Measurements from ENCODE around the gene SSTR5. TPM values are rescaled to one million over a fixed set of nuclear protein-coding genes. Genes with fewer than 3 reads are reported as not detected.

Gene SSTR5
- total RNA-seq, 5 donors from 2014 or later (not counting 1 experiment from before 2014, with no cell fraction given): not detected

DNA sequence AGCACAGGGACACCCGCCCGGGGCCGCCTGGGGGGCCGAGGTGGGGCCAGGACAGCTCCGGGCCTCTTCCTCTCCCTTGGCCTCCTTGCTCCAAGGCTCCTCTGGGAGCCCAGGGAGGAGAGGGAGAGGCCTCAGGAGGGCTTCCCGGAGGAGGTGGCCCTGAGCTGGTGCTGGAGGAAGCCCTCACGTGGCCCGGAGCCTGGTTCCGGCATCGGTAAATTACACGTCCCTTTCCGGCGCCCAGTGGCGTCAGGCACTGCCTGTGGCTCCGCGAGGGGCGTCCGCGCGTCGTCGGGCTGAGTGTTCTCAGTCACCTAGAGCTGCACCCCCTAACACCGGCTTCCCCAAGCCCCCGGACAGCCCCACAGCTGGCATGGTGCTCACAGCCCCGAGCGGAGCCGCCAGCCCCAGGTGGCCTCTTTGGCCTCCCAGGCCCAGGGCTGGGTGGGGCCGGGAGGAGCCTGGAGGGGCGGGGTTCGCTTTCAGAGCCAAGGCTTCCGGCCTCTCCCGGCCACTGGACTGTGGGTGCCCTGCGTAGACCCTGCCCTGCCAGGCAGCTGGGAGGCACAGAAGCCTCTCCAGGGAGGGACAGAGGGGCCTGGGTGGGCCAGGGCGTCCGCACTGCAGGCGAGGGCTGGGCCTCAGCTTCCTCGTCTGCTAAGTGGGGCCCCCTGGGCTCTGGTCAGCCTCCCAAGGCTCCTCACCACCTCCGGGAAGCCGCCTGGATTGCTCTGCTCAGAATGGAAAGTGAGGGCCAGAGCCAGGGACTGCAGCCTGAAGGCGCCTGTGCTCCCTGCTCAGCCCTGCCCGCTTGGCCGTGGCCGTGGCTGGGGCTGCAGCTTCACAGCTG is 27.9 kb upstream of the SSTR5 start:
- H3K27ac Mint-ChIP-seq: no peak overlapping the region
- Histone ChIP-seq H3K36me3 (ENCODE audit: control insufficient read depth in 2 of 2, extremely low read depth in 1 of 2, insufficient read depth in 1 of 2, low read length in 1 of 2) (no peaks in the 10 kb centered on the region), H3K27me3 (replicated peaks in 1 of 2; ENCODE audit: control insufficient read depth in 2 of 2, extremely low read depth in 1 of 2, insufficient read depth in 2 of 2, low read length in 1 of 2) (peaks cover 0 to 35% of the 10 kb centered on the region in 2 experiments), H3K4me1 (ENCODE audit: control insufficient read depth in 1 of 2, extremely low read depth in 1 of 2, insufficient read depth in 2 of 2, low read length in 2 of 2) (peaks cover 0 to 6% of the 10 kb centered on the region in 2 experiments), H3K27ac (ENCODE audit: low read length) (no peak overlapping the region), H3K4me3 (ENCODE audit: control insufficient read depth in 1 of 2, extremely low read depth in 1 of 2, low read length in 1 of 2) (no peak overlapping the region), H3K9me3 (no peaks in the 10 kb centered on the region)
- ChIA-PET CTCF (no interaction called here), POLR2A (no interaction called here)
- H3K4me3 Mint-ChIP-seq: no peak overlapping the region
- peaks cover 0 to 8% (median 0%) of the 10 kb centered on the region in 3 donors for H3K9me3 Mint-ChIP-seq
- H3K36me3 Mint-ChIP-seq: no peaks in the 10 kb centered on the region
- peaks cover 4 to 6% of the 10 kb centered on the region in 2 donors for H3K27me3 Mint-ChIP-seq
- WGBS (ENCODE audit: insufficient coverage): 86% methylated on average over 42 of the region's 43 CpGs
- no peak for DNase-seq
- peaks cover 0 to 3% (median 0%) of the 10 kb centered on the region in 3 donors for H3K4me1 Mint-ChIP-seq
- no peak for ATAC-seq (replicated peaks in 1 of 4)

DNA sequence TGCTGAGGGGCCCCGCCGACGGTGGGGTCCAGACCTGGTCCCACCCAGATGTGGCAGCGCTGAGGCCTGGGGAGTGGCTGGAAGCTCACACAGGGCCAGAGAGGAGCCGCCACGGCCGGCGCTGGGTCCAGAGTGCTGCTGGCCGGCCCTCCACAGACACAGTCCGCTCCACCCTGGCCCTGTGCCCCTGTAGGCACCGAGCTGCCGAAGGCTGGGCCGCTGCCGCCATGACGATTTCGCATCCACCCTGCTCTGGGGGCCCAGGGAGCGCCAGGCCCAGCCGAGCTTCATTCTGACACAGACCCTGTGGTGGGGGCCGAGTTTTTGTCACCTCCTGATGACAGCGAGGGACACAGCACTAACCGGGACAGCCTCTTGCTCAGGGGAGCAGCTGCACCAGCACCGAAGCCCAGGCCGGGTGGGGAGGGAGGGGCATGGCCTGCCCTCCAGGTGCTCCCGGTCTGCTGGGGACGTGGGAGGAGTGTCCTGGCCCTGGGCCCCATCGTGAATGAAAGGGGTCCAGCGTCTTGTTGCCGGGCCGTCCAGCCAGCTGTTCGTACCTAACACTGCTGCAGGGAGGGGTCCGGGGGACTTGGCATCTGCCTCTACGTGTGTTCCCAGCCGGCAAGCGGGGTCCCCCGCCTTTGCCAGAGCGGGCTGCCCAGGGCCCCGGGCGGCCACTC is 27.1 kb upstream of the SSTR5 start:
- no peak overlapping the region for H3K27ac ChIP-seq (ENCODE audit: low read length)
- H3K4me1 Mint-ChIP-seq: peaks cover 0 to 3% (median 0%) of the 10 kb centered on the region in 3 donors
- no peaks in the 10 kb centered on the region for H3K36me3 Mint-ChIP-seq
- DNase-seq (no peak), ATAC-seq (replicated peaks in 1 of 4) (no peak)
- peaks cover 0 to 8% (median 0%) of the 10 kb centered on the region in 3 donors for H3K9me3 Mint-ChIP-seq
- peaks cover 4 to 6% of the 10 kb centered on the region in 2 donors for H3K27me3 Mint-ChIP-seq
- CTCF ChIA-PET: no interaction called here
- peaks cover 0 to 6% of the 10 kb centered on the region in 2 experiments for H3K4me1 ChIP-seq (ENCODE audit: control insufficient read depth in 1 of 2, extremely low read depth in 1 of 2, insufficient read depth in 2 of 2, low read length in 2 of 2)
- peaks cover 0 to 34% of the 10 kb centered on the region in 2 experiments for H3K27me3 ChIP-seq (replicated peaks in 1 of 2; ENCODE audit: control insufficient read depth in 2 of 2, extremely low read depth in 1 of 2, insufficient read depth in 2 of 2, low read length in 1 of 2)
- H3K9me3 ChIP-seq: no peaks in the 10 kb centered on the region
- POLR2A ChIA-PET: no interaction called here
- no peak overlapping the region for H3K4me3 Mint-ChIP-seq
- 72% methylated on average over 30 of the region's 38 CpGs for WGBS (ENCODE audit: insufficient coverage)
- H3K27ac Mint-ChIP-seq: no peak overlapping the region
- H3K36me3 ChIP-seq (ENCODE audit: control insufficient read depth in 2 of 2, extremely low read depth in 1 of 2, insufficient read depth in 1 of 2, low read length in 1 of 2): no peaks in the 10 kb centered on the region
- H3K4me3 ChIP-seq (ENCODE audit: control insufficient read depth in 1 of 2, extremely low read depth in 1 of 2, low read length in 1 of 2): no peak overlapping the region

DNA sequence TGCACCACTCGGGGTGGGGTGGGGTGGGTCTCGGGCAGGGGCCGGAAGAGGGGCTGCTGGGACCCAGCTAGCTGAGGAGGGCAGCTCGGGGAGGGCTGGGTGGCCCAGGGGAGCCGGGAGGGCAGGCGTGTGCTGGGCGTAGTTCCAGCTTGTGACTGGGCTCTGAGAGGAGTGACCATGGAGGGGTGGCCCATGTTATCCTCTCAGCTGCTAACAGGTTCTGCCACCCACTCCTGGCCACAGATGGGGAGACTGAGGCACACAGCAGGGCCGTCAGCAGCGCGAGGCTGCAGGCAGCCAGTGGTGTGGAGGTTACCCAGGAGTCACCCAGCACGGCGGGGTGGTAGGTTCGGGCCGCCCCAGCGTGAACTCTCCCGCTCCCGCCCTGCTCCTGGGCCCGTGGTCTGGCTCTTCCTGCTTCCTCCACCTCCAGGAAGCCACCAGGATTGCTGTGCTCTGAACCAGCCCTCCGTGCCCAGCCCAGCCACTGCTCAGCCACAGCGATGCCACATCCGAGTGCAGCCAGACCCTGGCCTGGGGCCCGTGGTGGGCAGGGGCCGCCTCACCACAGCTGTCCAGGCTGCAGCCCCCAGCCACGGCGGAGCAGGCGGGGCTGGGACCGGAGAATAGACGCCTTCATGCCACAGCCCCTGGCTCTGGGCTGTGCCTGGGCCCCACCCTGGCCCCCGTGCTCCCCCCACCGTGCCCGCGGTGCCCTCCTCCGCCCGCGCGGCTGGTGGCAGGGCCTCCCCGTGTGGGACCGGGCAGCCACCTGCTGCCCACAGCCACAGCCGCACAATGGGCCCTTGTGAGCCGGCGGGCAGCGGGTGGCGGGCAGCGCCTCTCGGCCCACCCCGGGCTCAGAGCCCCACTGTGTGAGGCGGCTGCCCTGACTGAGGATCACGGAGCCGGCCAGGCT is 26.3 kb upstream of the SSTR5 start:
- no peaks in the 10 kb centered on the region for H3K36me3 ChIP-seq (ENCODE audit: control insufficient read depth in 2 of 2, extremely low read depth in 1 of 2, insufficient read depth in 1 of 2, low read length in 1 of 2)
- H3K4me3 ChIP-seq (ENCODE audit: control insufficient read depth in 1 of 2, extremely low read depth in 1 of 2, low read length in 1 of 2): no peak overlapping the region
- peaks cover 4 to 6% of the 10 kb centered on the region in 2 donors for H3K27me3 Mint-ChIP-seq
- peaks cover 0 to 33% of the 10 kb centered on the region in 2 experiments for H3K27me3 ChIP-seq (replicated peaks in 1 of 2; ENCODE audit: control insufficient read depth in 2 of 2, extremely low read depth in 1 of 2, insufficient read depth in 2 of 2, low read length in 1 of 2)
- no peak for DNase-seq
- peaks cover 0 to 3% (median 0%) of the 10 kb centered on the region in 3 donors for H3K4me1 Mint-ChIP-seq
- ChIA-PET CTCF (no interaction called here), POLR2A (no interaction called here)
- H3K9me3 Mint-ChIP-seq: peaks cover 0 to 8% (median 0%) of the 10 kb centered on the region in 3 donors
- H3K36me3 Mint-ChIP-seq: no peaks in the 10 kb centered on the region
- no peak for ATAC-seq (replicated peaks in 1 of 4)
- H3K4me3 Mint-ChIP-seq: no peak overlapping the region
- H3K27ac Mint-ChIP-seq: no peak overlapping the region
- no peak overlapping the region for H3K27ac ChIP-seq (ENCODE audit: low read length)
- H3K4me1 ChIP-seq (ENCODE audit: control insufficient read depth in 1 of 2, extremely low read depth in 1 of 2, insufficient read depth in 2 of 2, low read length in 2 of 2): peaks cover 0 to 6% of the 10 kb centered on the region in 2 experiments
- 85% methylated on average over 45 of the region's 49 CpGs for WGBS (ENCODE audit: insufficient coverage)
- H3K9me3 ChIP-seq: no peaks in the 10 kb centered on the region

DNA sequence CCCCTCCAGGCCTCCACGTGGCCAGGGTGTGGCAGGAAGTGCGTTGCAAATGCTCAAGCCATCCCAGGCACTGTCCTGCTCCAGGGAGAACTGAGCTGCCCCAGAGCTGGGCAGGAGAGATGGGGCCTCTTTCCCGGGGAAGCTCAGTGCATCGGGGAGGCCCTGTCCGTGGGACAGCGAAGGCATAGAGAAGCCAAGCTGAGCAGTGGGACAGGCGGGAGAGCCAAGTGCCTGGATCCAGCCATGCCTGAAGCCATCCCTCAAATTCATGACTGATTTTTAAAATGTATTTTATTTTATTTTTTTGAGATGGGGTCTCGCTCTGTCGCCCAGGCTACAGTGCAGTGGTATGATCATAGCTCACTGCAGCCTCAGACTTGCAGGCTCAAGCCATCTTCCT is 25.4 kb upstream of the SSTR5 start:
- CTCF ChIA-PET: no interaction called here
- POLR2A ChIA-PET: no interaction called here
- no peaks in the 10 kb centered on the region for H3K36me3 Mint-ChIP-seq

DNA sequence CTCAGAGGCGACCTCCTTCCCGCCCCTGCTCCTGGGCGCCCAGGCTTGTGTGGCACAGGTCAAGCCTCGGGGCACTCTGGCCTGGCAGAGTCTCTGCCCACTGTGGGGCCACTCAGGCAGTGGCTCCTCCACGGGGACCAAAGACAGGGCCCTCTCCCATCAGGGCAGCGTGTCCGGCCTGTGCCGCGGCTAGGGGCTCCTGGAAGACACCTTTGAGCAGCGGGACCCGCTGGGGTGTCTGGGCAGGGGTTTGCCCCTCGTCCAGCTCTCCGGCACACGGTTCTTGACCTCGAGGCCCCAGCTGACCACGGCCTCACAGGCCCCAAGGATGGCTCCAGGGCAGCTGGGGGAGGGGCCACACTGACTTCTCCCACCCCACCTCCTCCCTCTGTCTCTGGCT is 24.7 kb upstream of the SSTR5 start:
- Histone ChIP-seq H3K4me3 (ENCODE audit: control insufficient read depth in 1 of 2, extremely low read depth in 1 of 2, low read length in 1 of 2) (no peak overlapping the region), H3K27ac (ENCODE audit: low read length) (no peak overlapping the region), H3K27me3 (replicated peaks in 1 of 2; ENCODE audit: control insufficient read depth in 2 of 2, extremely low read depth in 1 of 2, insufficient read depth in 2 of 2, low read length in 1 of 2) (peaks cover 0 to 38% of the 10 kb centered on the region in 2 experiments), H3K36me3 (ENCODE audit: control insufficient read depth in 2 of 2, extremely low read depth in 1 of 2, insufficient read depth in 1 of 2, low read length in 1 of 2) (no peaks in the 10 kb centered on the region), H3K9me3 (no peaks in the 10 kb centered on the region), H3K4me1 (ENCODE audit: control insufficient read depth in 1 of 2, extremely low read depth in 1 of 2, insufficient read depth in 2 of 2, low read length in 2 of 2) (peaks cover 0 to 6% of the 10 kb centered on the region in 2 experiments)
- ATAC-seq (replicated peaks in 1 of 4): no peak
- Mint-ChIP-seq H3K36me3 (no peaks in the 10 kb centered on the region), H3K4me3 (no peak overlapping the region), H3K9me3 (no peaks in the 10 kb centered on the region), H3K27me3 (no peaks in the 10 kb centered on the region), H3K27ac (no peak overlapping the region), H3K4me1 (no peaks in the 10 kb centered on the region)
- POLR2A ChIA-PET: no interaction called here
- WGBS (ENCODE audit: insufficient coverage): 81% methylated on average over 16 of the region's 16 CpGs
- CTCF ChIA-PET: interaction anchor here in 1 of 2 donors (0.7 kb wide), 1 partner anchor 228 kb away, joined by 9 read pairs; no protein-coding TSS in a partner anchor
- no peak for DNase-seq

More for the DNA sequence above, 25.4 kb upstream of the SSTR5 start:
- Histone ChIP-seq H3K27me3 (replicated peaks in 1 of 2; ENCODE audit: control insufficient read depth in 2 of 2, extremely low read depth in 1 of 2, insufficient read depth in 2 of 2, low read length in 1 of 2) (peaks cover 0 to 34% of the 10 kb centered on the region in 2 experiments), H3K4me3 (ENCODE audit: control insufficient read depth in 1 of 2, extremely low read depth in 1 of 2, low read length in 1 of 2) (no peak overlapping the region), H3K9me3 (no peaks in the 10 kb centered on the region), H3K4me1 (ENCODE audit: control insufficient read depth in 1 of 2, extremely low read depth in 1 of 2, insufficient read depth in 2 of 2, low read length in 2 of 2) (peaks cover 0 to 6% of the 10 kb centered on the region in 2 experiments), H3K27ac (ENCODE audit: low read length) (no peak overlapping the region), H3K36me3 (ENCODE audit: control insufficient read depth in 2 of 2, extremely low read depth in 1 of 2, insufficient read depth in 1 of 2, low read length in 1 of 2) (no peaks in the 10 kb centered on the region)
- ATAC-seq (replicated peaks in 1 of 4) (no peak), DNase-seq (no peak)
- peaks cover 0 to 3% (median 0%) of the 10 kb centered on the region in 3 donors for H3K4me1 Mint-ChIP-seq
- H3K9me3 Mint-ChIP-seq: peaks cover 0 to 3% (median 0%) of the 10 kb centered on the region in 3 donors
- no peak overlapping the region for H3K4me3 Mint-ChIP-seq
- no peak overlapping the region for H3K27ac Mint-ChIP-seq
- WGBS (ENCODE audit: insufficient coverage): 82% methylated on average over 9 of the region's 9 CpGs
- H3K27me3 Mint-ChIP-seq: peaks cover 3 to 4% of the 10 kb centered on the region in 2 donors
